ENCODE results near the gene IL17RE. TPM values are rescaled to one million over a fixed set of nuclear protein-coding genes. Genes with fewer than 3 reads are reported as not detected.

Gene IL17RE
- total and polyA plus RNA-seq, 2 of the 13 experiments (the other 11 are each of a cell fraction or from before 2014, with no cell fraction given) = 14.5 to 24.1 TPM

DNA sequence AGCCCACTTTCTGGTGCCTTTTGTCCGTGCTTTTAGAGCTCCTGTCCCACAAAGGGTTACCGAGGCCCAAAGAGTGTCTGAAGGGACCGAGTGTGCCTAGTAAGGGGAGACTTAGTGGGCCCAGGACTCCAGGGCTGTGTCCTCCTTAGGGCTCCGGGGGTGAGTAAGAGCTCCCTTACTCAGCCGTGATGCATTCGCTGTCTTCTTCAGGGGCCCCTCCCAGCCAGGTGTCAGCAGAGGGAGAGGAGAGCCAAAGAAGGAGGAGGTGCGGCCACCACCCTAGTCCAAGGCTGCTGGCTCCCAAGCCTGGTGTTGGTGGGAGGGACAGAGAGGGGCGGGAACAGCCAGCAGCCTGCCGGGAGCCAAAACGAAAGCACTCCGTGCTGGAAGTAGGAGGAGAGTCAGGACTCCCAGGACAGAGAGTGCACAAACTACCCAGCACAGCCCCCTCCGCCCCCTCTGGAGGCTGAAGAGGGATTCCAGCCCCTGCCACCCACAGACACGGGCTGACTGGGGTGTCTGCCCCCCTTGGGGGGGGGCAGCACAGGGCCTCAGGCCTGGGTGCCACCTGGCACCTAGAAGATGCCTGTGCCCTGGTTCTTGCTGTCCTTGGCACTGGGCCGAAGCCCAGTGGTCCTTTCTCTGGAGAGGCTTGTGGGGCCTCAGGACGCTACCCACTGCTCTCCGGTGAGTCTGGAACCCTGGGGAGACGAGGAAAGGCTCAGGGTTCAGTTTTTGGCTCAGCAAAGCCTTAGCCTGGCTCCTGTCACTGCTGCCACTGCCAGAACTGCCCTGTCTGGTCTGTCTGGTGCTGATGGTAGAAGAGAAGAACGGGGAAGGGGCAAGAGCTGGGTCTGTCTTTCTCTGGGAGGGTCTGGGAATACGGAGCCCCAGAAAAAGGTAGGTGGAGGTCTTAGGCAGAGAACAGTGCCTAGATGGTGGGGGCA, 14.4 kb downstream of the IL17RE start, which contains the start of gene IL17RC (continued):
- TF ChIP-seq TIGD3 (CRISPR knock-in tag; IDR thresholded peaks at IDR 0.05; ENCODE audit: borderline replicate concordance) (no peak), STAG1 (CRISPR knock-in tag; IDR thresholded peaks at IDR 0.05) (no peak), CENPBD1 (CRISPR knock-in tag; IDR thresholded peaks at IDR 0.05; ENCODE audit: borderline replicate concordance, low read depth) (no peak), ZNF557 (CRISPR knock-in tag; IDR thresholded peaks at IDR 0.05) (no peak), SUZ12 (IDR thresholded peaks at IDR 0.05; ENCODE audit: low read depth, low read length) (no peak), KDM5A (IDR thresholded peaks at IDR 0.05; ENCODE audit: borderline replicate concordance, low read length) (no peak; the same call in 1 of the 2 replicates), TBL1XR1 (IDR thresholded peaks at IDR 0.05; ENCODE audit: borderline replicate concordance, low read length, partially characterized antibody) (no peak), PRDM10 (CRISPR knock-in tag; IDR thresholded peaks at IDR 0.05; ENCODE audit: low read depth) (no peak), RBFOX2 (IDR thresholded peaks at IDR 0.05; ENCODE audit: low read depth, low read length) (0 out of 2 replicates have a peak, but pooled peaks have one; percentile 20), RNF2 (conservative IDR thresholded peaks at IDR 0.05; ENCODE audit: low read depth) (no peak), KDM4B (CRISPR knock-in tag; IDR thresholded peaks at IDR 0.05) (no peak), ZNF841 (CRISPR knock-in tag; IDR thresholded peaks at IDR 0.05; ENCODE audit: borderline replicate concordance) (no peak), BORCS8-MEF2B (CRISPR knock-in tag; IDR thresholded peaks at IDR 0.05) (no peak; the same call in 1 of the 2 replicates), ZNF788 (CRISPR knock-in tag; IDR thresholded peaks at IDR 0.05; ENCODE audit: borderline replicate concordance) (peak; percentile 89; the same call in 1 of the 2 replicates), ATRX (CRISPR knock-in tag; IDR thresholded peaks at IDR 0.05; ENCODE audit: borderline replicate concordance) (no peak), ZNF124 (CRISPR knock-in tag; IDR thresholded peaks at IDR 0.05) (no peak)
- TF ChIP-seq, protein P1, sequence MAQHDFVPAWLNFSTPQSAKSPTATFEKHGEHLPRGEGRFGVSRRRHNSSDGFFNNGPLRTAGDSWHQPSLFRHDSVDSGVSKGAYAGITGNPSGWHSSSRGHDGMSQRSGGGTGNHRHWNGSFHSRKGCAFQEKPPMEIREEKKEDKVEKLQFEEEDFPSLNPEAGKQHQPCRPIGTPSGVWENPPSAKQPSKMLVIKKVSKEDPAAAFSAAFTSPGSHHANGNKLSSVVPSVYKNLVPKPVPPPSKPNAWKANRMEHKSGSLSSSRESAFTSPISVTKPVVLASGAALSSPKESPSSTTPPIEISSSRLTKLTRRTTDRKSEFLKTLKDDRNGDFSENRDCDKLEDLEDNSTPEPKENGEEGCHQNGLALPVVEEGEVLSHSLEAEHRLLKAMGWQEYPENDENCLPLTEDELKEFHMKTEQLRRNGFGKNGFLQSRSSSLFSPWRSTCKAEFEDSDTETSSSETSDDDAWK (CRISPR knock-in tag; IDR thresholded peaks at IDR 0.05) = no peak
- TF ChIP-seq, protein P2, sequence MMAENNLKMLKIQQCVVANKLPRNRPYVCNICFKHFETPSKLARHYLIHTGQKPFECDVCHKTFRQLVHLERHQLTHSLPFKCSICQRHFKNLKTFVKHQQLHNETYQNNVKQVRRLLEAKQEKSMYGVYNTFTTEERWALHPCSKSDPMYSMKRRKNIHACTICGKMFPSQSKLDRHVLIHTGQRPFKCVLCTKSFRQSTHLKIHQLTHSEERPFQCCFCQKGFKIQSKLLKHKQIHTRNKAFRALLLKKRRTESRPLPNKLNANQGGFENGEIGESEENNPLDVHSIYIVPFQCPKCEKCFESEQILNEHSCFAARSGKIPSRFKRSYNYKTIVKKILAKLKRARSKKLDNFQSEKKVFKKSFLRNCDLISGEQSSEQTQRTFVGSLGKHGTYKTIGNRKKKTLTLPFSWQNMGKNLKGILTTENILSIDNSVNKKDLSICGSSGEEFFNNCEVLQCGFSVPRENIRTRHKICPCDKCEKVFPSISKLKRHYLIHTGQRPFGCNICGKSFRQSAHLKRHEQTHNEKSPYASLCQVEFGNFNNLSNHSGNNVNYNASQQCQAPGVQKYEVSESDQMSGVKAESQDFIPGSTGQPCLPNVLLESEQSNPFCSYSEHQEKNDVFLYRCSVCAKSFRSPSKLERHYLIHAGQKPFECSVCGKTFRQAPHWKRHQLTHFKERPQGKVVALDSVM (CRISPR knock-in tag; IDR thresholded peaks at IDR 0.05) = no peak
- TF ChIP-seq, protein P3, sequence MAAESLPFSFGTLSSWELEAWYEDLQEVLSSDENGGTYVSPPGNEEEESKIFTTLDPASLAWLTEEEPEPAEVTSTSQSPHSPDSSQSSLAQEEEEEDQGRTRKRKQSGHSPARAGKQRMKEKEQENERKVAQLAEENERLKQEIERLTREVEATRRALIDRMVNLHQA (CRISPR knock-in tag; IDR thresholded peaks at IDR 0.05) = no peak

Measured in HepG2 (cell line).